Tibial artery (tissue), 4 donors: Measurements from ENCODE around the gene RELL1.
A peak's percentile ranks its signal among the peaks of the same experiment; 100 is the strongest.

Experiments used
- DNase-seq, 2 donors: peaks; one replicate each; pipeline ENCODE4 v3.0.0-alpha.2; 2019
- H3K27ac ChIP-seq, 2 donors: fragments of 200-600 bp; sonication (generic) in 1 of 2; 1 replicate in 1 of 2; 2 replicates in 1 of 2; pipeline ENCODE4 v1.5.1; 2018 to 2019; ENCODE audit warnings: mild to moderate bottlenecking in 1 of 2
- H3K27me3 ChIP-seq, 2 donors: fragments of 200-600 bp; sonication (generic) in 1 of 2; one replicate each; pipeline versions ENCODE4 v1.5.1 to v1.6.0; 2016 to 2019
- H3K36me3 ChIP-seq, 3 donors: fragments of 200-600 bp; sonication (generic) in 2 of 3; one replicate each; pipeline ENCODE4 v1.5.1; 2016 to 2019; ENCODE audit warnings: mild to moderate bottlenecking in 2 of 3
- H3K4me1 ChIP-seq, 4 donors: fragments of 200-600 bp; sonication (generic) in 2 of 4; 1 replicate in 3 of 4; 2 replicates in 1 of 4; pipeline ENCODE4 v1.5.1; 2016 to 2019
- H3K4me3 ChIP-seq, 2 donors: fragments of 200-600 bp; sonication (generic) in 1 of 2; 1 replicate in 1 of 2; 2 replicates in 1 of 2; pipeline ENCODE4 v1.5.1; 2018 to 2019; ENCODE audit warnings: mild to moderate bottlenecking in 2 of 2
- H3K9me3 ChIP-seq, 3 donors: fragments of 200-600 bp; sonication (generic) in 1 of 3; one replicate each; pipeline ENCODE4 v1.5.1; 2016 to 2019
- CTCF ChIP-seq, 2 experiments: fragments of 200-600 bp in 1 of 2; fragments of 450-650 bp in 1 of 2; IDR thresholded peaks; one replicate each; pipeline ENCODE4 v1.5.1; 2017 to 2019; ENCODE audit warnings: antibody characterized with exemption in 2 of 2, mild to moderate bottlenecking in 1 of 2, moderate library complexity in 1 of 2
- intact Hi-C: fragments of 100-400 bp; cut with DNase I; formaldehyde crosslinking; loops from one replicate; pipeline ENCODE4 v1.15.0; 2023; ENCODE audit warnings: low total_unique reads

RELL1 gene

DNA sequence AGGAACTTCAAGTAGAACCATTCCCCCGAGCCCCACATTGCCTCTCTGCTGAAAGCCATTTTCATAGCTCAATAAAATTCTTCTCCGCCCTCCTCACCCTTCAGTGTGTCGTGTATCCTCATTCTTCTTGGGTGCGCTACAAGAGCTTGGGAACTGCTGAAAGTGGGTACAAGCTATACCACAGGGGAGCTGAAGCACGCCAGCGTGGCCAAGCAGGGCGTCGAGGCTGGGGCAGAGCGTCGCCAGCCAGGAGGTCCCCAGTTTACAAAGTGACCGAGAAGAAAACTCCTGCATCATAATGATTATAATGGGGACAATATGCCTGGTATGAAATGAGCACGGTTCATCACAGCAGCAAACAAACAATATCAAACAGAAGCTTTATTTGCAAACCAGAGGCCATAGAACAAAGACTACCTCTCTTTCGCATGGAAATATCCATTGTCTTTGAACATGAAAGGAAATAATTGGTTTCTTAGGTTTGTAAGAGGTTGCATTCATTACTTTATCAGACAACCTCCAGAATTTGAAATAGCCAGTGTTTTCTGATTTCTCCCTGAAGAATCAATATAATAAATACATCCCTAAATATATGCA lies 34.3 kb downstream of the RELL1 start:
- no peak for DNase-seq
- H3K27ac ChIP-seq = no peak overlapping the region
- no peaks in the 10 kb centered on the region for H3K27me3 ChIP-seq
- no peak for TF ChIP-seq CTCF (IDR thresholded peaks at IDR 0.05)
- H3K36me3 ChIP-seq = peaks cover 0 to 7% (median 7%) of the 10 kb centered on the region in 3 donors
- H3K9me3 ChIP-seq = peaks cover 0 to 11% (median 0%) of the 10 kb centered on the region in 3 donors
- peaks cover 0 to 8% (median 3%) of the 10 kb centered on the region in 4 donors for H3K4me1 ChIP-seq
- intact Hi-C loops = no loop called here
- no peak overlapping the region for H3K4me3 ChIP-seq

- no peak overlapping the region for H3K4me3 ChIP-seq
- H3K27me3 ChIP-seq = no peaks in the 10 kb centered on the region
- H3K4me1 ChIP-seq = peaks cover 0 to 8% (median 3%) of the 10 kb centered on the region in 4 donors
- intact Hi-C loops = no loop called here
- H3K9me3 ChIP-seq = no peaks in the 10 kb centered on the region
- H3K36me3 ChIP-seq = peaks cover 0 to 21% (median 14%) of the 10 kb centered on the region in 3 donors
- no peak for DNase-seq
- no peak for TF ChIP-seq CTCF (IDR thresholded peaks at IDR 0.05)
- H3K27ac ChIP-seq = no peak overlapping the region
Observed at GRCh38 chr4:37650481-37650880, 35.7 kb downstream of the RELL1 start.

GRCh38 chr4:37649268-37649667 lies 36.9 kb downstream of the RELL1 start:
- Histone ChIP-seq H3K27me3 (no peaks in the 10 kb centered on the region), H3K36me3 (peaks cover 0 to 25% (median 14%) of the 10 kb centered on the region in 3 donors), H3K9me3 (no peaks in the 10 kb centered on the region), H3K4me3 (no peak overlapping the region), H3K4me1 (peaks cover 0 to 18% (median 3%) of the 10 kb centered on the region in 4 donors), H3K27ac (no peak overlapping the region)
- intact Hi-C loops = no loop called here
- DNase-seq = no peak
- no peak for TF ChIP-seq CTCF (IDR thresholded peaks at IDR 0.05)

- Histone ChIP-seq H3K4me1 (peaks cover 0 to 18% (median 3%) of the 10 kb centered on the region in 4 donors), H3K27me3 (no peaks in the 10 kb centered on the region), H3K9me3 (no peaks in the 10 kb centered on the region), H3K36me3 (peaks cover 0 to 25% (median 14%) of the 10 kb centered on the region in 3 donors), H3K4me3 (no peak overlapping the region), H3K27ac (no peak overlapping the region)
- peak in 1 of 2 donors; percentile 37 for DNase-seq
- no peak for TF ChIP-seq CTCF (IDR thresholded peaks at IDR 0.05)
- intact Hi-C loops = no loop called here
Observed at GRCh38 chr4:37648084-37648817, 37.9 kb downstream of the RELL1 start.

DNA sequence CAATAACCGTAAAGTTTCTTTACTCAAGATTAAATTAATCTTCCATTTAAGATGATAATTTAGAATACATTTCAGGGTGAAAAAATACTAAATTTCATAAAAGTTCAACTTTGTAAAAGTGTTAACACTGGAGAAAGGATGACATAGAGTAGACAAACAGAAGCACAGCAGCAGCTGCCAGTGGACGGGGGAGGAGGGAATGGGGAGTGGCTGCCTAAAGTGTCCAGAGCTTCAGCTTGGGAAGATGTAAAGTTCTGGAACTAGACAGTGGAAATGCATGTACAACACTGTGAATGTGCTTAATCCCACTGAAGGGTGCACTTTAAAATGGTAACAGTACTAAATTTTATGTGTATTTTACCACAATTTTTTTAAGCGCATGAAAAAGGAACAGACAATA lies 39.9 kb downstream of the RELL1 start:
- Histone ChIP-seq H3K36me3 (peaks cover 0 to 25% (median 14%) of the 10 kb centered on the region in 3 donors), H3K27ac (no peak overlapping the region), H3K9me3 (no peaks in the 10 kb centered on the region), H3K4me3 (no peak overlapping the region), H3K4me1 (peaks cover 0 to 18% (median 3%) of the 10 kb centered on the region in 4 donors), H3K27me3 (no peaks in the 10 kb centered on the region)
- intact Hi-C loops = no loop called here
- no peak for DNase-seq
- no peak for TF ChIP-seq CTCF (IDR thresholded peaks at IDR 0.05)
